Right cardiac atrium (tissue), 5 donors: ENCODE measurements around the gene SLC8B1. TPM values are rescaled to one million over a fixed set of nuclear protein-coding genes. Genes with fewer than 3 reads are reported as not detected.
A peak's percentile ranks its signal among the peaks of the same experiment; 100 is the strongest.

Experiments
- ATAC-seq, 2 donors: fragments of 200-7000 bp; cut with Tn5 transposase; one replicate each; pipeline versions ENCODE4 v1.8.0 to v1.9.1; 2020; ENCODE audit warnings: moderate library complexity in 2 of 2, mild to moderate bottlenecking in 1 of 2
- DNase-seq, 3 donors: peaks; one replicate each; pipeline ENCODE4 v3.0.0-alpha.2; 2020
- H3K27ac ChIP-seq: one replicate; pipeline ENCODE4 v1.5.1; 2013; ENCODE audit warnings: mild to moderate bottlenecking, low read length, control low read depth, moderate library complexity
- H3K27me3 ChIP-seq: one replicate; pipeline ENCODE4 v1.6.1; 2013; ENCODE audit not compliant: control insufficient read depth, insufficient read depth
- H3K4me1 ChIP-seq: one replicate; pipeline ENCODE4 v1.6.1; 2013; ENCODE audit warnings: low read length; ENCODE audit not compliant: control insufficient read depth, insufficient read depth
- H3K4me3 ChIP-seq: one replicate; pipeline ENCODE4 v1.5.1; 2013; ENCODE audit warnings: low read length, control low read depth
- H3K9me3 ChIP-seq: one replicate; pipeline ENCODE4 v1.6.1; 2013; ENCODE audit warnings: low read length; ENCODE audit not compliant: control insufficient read depth
- WGBS: extraction: QIAGEN DNeasy Blood & Tissue Kit; methylation state at CpG from one replicate; pipeline ENCODE4 v1.1.7; 2013; 5-methylcytosine and 5-hydroxymethylcytosine counted together
- intact Hi-C, 4 donors: fragments of 100-400 bp; cut with DNase I; formaldehyde crosslinking; loops; one replicate each; pipeline versions ENCODE4 v1.11.0 to v1.14.0; 2022 to 2023
- polyA plus RNA-seq: library from polyadenylated mRNA; stranded (reverse); fragments of 200-250 nt; gene quantifications from one replicate; pipeline ENCODE4 v1.2.3, GENCODE V29; 2013
- total RNA-seq, 4 donors: library from RNA; stranded (reverse); fragmentation: NEBNext Ultra II Directional; extraction: Animal tissue kit (Norgen Biotek cat#: 25700); gene quantifications; one replicate each; pipeline ENCODE4 v1.2.1, GENCODE V29; 2021
- donor health status: healthy with polysubstance abuse.
- donor health status: DM: no; HTN: yes; CAD: no.
- donor health status: DM: no; HTN: no; CAD: no.
- donor health status: DM: no; HTN: yes; CAD: no; lungs with severe emphysema.
- donor health status: DM: yes; HTN: yes; CAD: no.

Gene SLC8B1
- total and polyA plus RNA-seq, 5 donors = 10.8 to 16.0 (median 13.2) TPM

DNA sequence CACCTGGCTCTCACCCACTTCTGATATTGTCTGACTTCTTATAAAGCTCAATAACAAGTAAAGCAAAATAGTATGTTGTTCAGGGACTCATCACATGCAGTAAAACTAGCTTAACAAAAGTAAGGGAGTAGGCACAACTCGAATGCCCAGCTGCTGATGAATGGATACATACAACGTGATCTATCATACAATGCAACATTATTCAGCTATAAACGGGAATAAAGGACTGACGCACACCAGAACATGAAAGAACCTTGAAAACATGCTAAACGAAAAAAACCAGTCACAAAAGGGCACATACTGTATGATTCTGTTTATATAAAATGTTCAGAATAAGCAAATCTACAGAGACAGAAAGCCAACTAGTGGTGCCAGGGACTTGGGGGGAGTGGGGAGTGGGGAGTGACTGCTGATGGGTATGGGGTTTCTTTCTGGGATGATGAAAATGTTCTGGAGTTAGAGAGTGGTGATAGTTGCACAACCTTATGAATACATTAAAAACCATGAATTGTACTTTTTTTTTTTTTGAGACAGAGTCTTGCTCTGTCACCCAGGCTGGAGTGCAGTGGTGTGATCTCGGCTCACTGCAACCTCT is 34.6 kb upstream of the SLC8B1 start:
- no peak overlapping the region for H3K27ac ChIP-seq
- peaks cover 3% of the 10 kb centered on the region for H3K4me1 ChIP-seq
- intact Hi-C loops = no loop called here
- 84% methylated on average over 6 of the region's 6 CpGs for WGBS
- DNase-seq = no peak
- no peaks in the 10 kb centered on the region for H3K9me3 ChIP-seq
- no peaks in the 10 kb centered on the region for H3K27me3 ChIP-seq
- no peak for ATAC-seq
- no peak overlapping the region for H3K4me3 ChIP-seq

DNA sequence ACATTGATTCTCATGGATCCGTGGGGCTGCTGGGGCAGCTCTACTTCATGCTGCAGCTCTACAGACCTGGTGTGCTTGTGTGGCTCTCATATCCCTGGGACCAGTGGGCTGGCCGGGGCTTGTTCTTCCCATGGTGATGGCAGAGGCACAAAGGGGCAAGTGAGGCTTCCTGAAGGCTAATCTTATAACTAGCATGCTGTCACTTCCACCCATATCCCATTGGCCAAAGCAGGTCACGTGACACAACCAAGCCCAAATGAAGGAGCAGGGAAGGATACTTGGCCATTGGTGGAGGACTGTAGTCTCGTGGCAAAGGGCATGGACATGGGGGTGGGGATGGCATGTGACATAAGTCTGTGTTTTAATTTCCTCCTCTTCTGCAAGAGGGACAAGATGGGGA is 33.4 kb upstream of the SLC8B1 start:
- no peak overlapping the region for H3K27ac ChIP-seq
- no peaks in the 10 kb centered on the region for H3K9me3 ChIP-seq
- H3K4me1 ChIP-seq = peaks cover 3% of the 10 kb centered on the region
- no peak overlapping the region for H3K4me3 ChIP-seq
- DNase-seq (no peak), ATAC-seq (no peak)
- intact Hi-C loops = no loop called here
- H3K27me3 ChIP-seq = no peaks in the 10 kb centered on the region
- WGBS = 88% methylated on average over 4 of the region's 4 CpGs

DNA sequence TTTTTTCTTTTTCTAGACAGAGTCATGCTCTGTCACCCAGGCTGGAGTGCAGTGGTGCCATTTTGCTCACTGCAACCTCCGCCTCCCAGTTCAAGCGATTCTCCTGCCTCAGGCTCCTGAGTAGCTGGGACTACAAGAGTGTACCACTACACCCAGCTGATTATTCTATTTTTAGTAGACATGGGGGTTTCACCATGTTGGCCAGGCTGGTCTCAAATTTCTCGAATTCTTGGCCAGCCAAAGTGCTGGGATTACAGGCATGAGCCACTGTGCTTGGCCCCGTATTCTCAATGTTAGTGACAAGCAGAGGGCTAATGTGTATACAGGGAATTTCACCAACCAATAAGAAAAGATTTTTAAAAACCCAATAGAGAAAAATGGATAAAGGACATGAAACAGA is 31.9 kb upstream of the SLC8B1 start:
- Histone ChIP-seq H3K27ac (peak overlapping the region; percentile 52), H3K9me3 (no peaks in the 10 kb centered on the region), H3K4me1 (peaks cover 3% of the 10 kb centered on the region), H3K27me3 (no peaks in the 10 kb centered on the region), H3K4me3 (no peak overlapping the region)
- intact Hi-C loops = no loop called here
- WGBS = 56% methylated on average over 4 of the region's 4 CpGs
- ATAC-seq (peak; percentile 62 to 66), DNase-seq (no peak)

DNA sequence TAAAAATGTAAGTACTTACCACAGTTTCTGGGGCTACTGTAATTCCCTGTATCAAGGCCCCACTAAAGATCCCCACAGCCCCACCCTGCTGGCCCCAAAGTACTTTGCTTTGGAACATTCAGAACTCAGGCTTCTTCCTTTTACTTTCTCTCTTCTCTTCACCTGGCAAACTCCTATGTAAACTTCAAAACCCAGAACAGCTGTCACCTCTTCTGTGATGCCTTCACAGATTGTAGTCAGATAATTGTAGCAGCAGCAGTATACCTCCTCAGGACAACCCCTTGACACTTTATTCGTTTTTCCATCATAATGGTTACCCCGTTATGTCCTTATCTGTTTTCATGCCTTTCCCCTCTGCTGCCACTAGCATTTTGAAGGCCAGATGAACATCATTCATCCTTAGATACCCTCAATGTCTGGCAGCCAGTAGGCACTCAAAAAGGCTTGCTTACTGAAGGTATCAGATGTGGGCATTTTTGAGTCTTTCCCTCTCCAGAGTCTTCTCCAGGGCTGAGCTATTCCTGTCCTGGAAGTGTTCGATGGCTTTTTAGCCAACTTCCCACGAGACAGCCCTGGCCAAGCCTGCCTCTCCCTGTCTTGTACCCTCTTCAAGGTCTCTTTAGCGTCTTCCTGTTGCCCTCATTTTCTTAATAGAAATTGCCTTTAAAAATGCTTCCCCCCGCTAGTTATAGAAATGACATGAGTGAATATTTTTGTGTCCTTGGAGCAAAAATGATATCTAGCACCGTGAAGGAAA is 30.9 kb upstream of the SLC8B1 start:
- Histone ChIP-seq H3K27me3 (no peaks in the 10 kb centered on the region), H3K4me1 (peaks cover 3% of the 10 kb centered on the region), H3K9me3 (no peaks in the 10 kb centered on the region), H3K27ac (peak overlapping the region; percentile 17), H3K4me3 (no peak overlapping the region)
- WGBS = 72% methylated on average over 7 of the region's 7 CpGs
- no peak for DNase-seq
- intact Hi-C loops = no loop called here
- no peak for ATAC-seq

DNA sequence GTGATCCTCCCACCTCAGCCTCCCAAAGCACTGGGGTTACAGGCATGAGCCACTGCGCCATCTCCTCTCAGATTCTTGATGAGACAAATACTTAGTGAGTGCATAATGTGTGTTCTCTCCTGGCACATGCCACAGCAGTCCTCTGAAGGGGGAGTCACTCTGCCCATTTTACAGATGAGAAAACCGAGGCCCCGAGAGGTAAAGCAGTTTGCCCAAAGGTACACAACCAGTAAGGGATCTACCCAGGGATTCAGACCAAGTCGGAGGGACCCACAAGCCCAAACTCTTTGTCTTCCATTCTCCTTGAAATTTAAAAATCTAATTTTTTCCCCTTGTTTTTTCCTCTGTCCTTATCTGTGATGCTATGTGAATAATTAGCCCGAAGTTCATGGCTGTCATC is 29.8 kb upstream of the SLC8B1 start:
- no peak overlapping the region for H3K27ac ChIP-seq
- ATAC-seq (no peak), DNase-seq (no peak)
- peaks cover 3% of the 10 kb centered on the region for H3K4me1 ChIP-seq
- H3K4me3 ChIP-seq = no peak overlapping the region
- H3K9me3 ChIP-seq = no peaks in the 10 kb centered on the region
- 95% methylated on average over 5 of the region's 5 CpGs for WGBS
- intact Hi-C loops = no loop called here
- no peaks in the 10 kb centered on the region for H3K27me3 ChIP-seq

DNA sequence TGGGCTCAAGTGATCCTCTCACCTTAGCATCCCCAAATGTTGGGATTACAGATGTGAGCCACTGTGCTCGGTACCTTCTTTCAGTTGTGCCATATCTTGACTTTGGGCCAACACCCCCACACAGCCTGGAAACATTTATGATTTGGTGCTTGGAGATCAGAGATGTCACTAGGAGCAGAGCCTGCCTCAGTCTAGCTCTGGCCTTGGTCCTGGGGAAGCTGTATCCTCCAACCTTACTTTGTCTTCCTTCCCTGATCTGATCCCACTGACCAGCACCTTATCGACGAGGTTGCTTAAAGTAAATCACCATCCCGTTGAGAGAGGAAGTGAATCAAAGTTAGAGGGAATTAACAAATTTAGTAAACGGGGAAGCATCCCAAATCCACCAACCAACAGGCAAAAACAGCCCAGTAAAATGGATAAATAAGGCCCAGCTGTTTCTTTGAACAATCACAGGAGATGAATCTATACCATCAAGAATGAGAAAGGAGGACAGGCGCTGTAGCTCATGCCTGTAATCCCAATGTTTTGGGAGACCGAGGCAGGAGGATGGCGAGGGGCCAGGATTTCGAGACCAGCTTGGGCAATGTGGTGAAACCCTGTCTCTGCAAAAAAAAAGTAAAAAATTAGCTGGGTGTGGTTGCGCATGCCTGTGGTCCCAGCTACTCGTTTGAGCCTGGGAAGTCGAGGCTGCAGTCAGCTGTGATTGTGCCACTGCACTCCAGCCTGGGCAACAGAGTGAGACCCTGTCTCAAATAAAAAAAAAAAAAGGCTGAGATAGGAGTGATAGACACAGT is 26.9 kb upstream of the SLC8B1 start:
- Histone ChIP-seq H3K4me3 (no peak overlapping the region), H3K27ac (no peak overlapping the region), H3K4me1 (peaks cover 3% of the 10 kb centered on the region), H3K27me3 (no peaks in the 10 kb centered on the region), H3K9me3 (no peaks in the 10 kb centered on the region)
- ATAC-seq = no peak
- WGBS = 68% methylated on average over 12 of the region's 12 CpGs
- intact Hi-C loops = no loop called here
- peak in 1 of 3 donors; percentile 37 for DNase-seq

DNA sequence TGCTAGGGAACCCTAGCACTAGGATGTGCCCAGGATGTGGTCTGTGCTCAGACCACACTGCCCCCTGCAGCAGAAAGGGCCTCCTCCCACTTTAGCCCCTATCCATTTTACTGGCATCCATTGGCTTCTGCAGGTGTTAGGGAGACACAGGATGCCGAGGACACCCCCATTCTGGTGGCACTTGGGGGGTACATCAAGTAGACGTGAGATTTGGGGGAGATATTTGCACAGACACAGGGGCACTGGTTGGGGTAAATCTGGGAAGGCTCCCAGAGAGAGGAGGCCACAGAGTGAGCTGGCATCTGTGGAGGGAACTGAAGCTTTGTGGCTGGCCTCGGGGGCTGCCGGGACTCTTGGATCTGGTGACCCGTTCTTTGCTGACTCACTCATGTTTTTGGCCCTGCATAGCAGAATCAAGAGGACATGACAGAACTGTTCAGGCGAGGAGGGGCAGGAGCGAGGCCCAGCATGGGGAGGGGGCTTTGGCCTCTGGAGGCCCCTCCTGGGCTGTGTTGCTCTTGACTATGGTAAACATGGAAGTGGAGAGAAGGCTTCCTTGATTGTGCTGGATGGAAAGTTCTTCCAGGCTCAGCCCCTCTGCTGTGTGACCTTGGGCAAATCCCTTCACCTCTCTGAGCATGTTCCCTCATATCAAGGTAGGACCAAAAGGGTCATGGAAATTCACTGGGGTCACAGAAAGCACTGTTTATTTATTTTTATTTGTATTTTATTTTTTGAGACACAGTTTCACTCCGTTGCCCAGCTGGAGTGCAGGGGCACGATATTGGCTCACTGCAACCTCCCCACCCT is 25.2 kb upstream of the SLC8B1 start:
- Histone ChIP-seq H3K27ac (no peak overlapping the region), H3K4me1 (no peaks in the 10 kb centered on the region), H3K27me3 (no peaks in the 10 kb centered on the region), H3K4me3 (no peak overlapping the region), H3K9me3 (no peaks in the 10 kb centered on the region)
- peak in 2 of 3 donors; percentile 40 to 55 for DNase-seq
- 69% methylated on average over 9 of the region's 9 CpGs for WGBS
- intact Hi-C loops = no loop called here
- peak in 1 of 2 donors; percentile 2 for ATAC-seq

DNA sequence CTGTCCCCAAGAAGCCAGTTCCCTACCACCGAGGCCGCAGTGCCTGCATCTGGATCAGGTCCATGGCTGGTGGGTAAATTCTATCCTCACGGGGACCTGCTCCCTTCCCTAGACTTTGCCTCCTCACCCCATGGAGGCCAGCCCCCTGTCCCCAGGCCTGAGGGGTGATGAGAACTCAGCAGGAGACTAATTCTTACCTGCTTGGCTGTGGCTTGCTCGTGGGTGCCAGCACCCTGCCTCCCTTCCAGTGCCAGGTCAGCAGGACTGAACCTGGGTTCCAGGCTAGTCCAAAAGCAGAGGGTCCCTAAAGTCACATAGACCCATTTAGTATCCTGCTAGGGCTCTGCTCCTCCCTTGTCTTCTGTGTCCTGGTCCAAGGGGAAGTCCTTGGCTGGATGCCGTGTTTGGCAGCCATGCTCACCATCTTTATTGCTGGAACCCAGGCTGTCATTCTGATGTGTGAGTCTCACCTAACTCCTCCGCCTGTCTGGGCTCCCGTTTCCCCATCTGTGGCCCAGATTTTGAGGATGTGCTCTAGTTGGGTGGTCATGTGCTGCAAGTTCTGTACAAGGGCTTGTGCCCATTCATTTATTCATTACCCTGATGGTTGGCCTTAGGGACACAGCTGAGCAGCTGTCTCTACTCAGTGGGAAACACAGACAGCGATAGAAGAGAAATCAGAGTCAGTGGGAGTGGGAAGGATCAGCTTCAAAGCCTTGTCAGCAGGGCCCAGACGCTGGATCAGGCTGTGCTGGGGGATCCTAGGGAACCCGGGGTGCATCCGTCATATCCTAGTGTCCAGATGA is 24.4 kb upstream of the SLC8B1 start:
- DNase-seq = peak; percentile 71 to 90 (median 84)
- peak; percentile 45 to 51 for ATAC-seq
- Histone ChIP-seq H3K4me3 (peak overlapping the region; percentile 65), H3K27ac (peak overlapping the region; percentile 53), H3K4me1 (no peaks in the 10 kb centered on the region), H3K9me3 (no peaks in the 10 kb centered on the region), H3K27me3 (no peaks in the 10 kb centered on the region)
- intact Hi-C loops = no loop called here
- 30% methylated on average over 11 of the region's 11 CpGs for WGBS

DNA sequence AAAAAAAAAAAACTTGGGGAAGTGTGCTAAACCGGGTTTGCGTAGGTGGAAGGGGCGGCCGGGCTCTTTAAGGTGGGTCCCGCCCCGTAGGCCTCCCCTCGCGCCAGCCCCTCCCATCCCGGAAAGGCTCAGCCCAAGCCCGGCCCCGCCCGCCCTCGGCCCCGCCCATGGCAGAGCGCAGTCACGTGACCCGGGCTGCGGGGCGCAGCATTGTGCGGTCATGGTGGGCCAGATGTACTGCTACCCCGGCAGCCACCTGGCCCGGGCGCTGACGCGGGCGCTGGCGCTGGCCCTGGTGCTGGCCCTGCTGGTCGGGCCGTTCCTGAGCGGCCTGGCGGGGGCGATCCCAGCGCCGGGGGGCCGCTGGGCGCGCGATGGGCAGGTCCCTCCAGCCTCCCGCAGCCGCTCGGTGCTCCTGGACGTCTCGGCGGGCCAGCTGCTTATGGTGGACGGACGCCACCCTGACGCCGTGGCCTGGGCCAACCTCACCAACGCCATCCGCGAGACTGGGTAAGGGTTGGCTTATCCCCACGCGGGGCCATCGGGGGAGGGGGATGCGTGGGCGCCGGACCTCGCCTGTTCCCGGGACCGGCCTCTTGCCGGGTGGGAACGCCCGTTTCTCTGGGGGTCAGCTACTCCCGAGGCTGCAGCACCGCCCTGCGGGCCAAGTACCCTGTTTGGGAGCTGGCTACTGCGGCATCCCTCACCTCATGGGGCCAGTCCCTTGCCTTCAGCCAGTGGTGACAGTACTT is 23.6 kb upstream of the SLC8B1 start, which contains the start of gene PLBD2:
TSS of gene PLBD2 (plus strand) at position 207 of the 752 bp plus-strand sequence. CDS start at position 221, 14 bp downstream.
- H3K9me3 ChIP-seq = no peaks in the 10 kb centered on the region
- under 1% methylated on average over 67 of the region's 67 CpGs for WGBS
- H3K27ac ChIP-seq = peak within 1 kb of the TSS; percentile 82
- peak within 1 kb of the TSS; percentile 65 for H3K4me3 ChIP-seq
- ATAC-seq (peak; percentile 97), DNase-seq (peak; percentile 96 to 98 (median 98))
- no peaks in the 10 kb centered on the region for H3K27me3 ChIP-seq
- intact Hi-C loops = no loop called here
- H3K4me1 ChIP-seq = no peaks in the 10 kb centered on the region
